ENCODE results near the gene ASAP2. TPM values are rescaled to one million over a fixed set of nuclear protein-coding genes. Genes with fewer than 3 reads are reported as not detected.

ASAP2 gene
- total RNA-seq, 1 donor from 2014 or later: 49.9 TPM

DNA sequence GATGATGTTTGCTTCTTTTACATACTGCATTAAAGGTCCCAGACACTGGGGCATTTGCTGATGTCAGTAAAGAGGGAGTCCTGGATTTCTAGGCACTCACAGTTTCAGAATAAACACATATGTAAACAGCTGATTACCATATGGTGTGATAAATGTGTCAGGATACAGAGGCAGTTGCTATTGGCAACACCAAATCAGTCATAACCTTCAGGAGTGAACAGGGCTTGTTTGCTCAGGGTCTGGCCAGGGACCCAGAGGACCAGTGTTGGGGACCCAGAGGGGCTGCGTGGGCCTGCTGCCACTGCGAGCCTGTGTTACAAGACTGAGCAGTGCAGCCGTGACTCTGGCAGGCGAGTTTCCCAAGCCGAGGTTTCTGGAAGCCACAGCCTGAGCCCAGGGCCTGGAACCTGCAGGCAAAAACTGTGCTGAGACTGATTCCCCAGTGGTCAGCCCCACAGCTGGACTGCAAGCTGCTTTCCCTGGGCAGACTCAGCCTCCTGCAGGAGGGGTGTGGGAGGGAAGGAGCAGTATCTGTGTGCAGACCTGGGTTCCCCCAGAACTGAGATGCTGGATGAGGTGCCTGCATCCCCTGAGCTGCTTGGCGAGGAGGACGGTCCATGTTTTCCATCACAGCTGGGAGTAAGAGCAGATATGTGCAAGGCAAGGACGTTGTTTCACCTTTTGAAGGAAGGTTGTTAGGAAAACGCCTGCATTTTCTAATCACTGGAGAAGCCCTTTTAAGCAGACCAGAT lies 23.6 kb downstream of the ASAP2 start:
- DNase-seq (ENCODE audit: low read depth, low spot score): no peak

DNA sequence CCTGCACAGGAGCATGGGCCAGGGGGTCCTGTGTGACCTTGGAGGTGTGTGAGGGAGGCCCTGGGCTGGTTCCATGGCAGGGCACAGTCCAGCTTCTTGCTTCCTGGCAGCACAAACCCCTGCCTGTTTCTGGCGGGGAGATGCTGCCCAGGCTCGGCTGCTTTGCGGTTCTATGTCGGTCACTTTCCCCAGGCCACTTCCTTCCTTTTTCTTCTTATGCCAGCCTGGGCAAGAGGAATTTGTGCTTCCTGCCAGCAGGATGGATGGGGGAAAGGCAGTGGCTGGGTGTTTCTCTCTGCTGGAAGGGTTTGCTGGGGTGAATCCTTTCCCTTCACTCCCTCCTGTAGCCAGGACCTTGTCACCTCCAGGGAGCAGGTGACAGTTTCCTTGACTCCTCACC lies 24.3 kb downstream of the ASAP2 start:
- no peak for DNase-seq (ENCODE audit: low read depth, low spot score)

DNA sequence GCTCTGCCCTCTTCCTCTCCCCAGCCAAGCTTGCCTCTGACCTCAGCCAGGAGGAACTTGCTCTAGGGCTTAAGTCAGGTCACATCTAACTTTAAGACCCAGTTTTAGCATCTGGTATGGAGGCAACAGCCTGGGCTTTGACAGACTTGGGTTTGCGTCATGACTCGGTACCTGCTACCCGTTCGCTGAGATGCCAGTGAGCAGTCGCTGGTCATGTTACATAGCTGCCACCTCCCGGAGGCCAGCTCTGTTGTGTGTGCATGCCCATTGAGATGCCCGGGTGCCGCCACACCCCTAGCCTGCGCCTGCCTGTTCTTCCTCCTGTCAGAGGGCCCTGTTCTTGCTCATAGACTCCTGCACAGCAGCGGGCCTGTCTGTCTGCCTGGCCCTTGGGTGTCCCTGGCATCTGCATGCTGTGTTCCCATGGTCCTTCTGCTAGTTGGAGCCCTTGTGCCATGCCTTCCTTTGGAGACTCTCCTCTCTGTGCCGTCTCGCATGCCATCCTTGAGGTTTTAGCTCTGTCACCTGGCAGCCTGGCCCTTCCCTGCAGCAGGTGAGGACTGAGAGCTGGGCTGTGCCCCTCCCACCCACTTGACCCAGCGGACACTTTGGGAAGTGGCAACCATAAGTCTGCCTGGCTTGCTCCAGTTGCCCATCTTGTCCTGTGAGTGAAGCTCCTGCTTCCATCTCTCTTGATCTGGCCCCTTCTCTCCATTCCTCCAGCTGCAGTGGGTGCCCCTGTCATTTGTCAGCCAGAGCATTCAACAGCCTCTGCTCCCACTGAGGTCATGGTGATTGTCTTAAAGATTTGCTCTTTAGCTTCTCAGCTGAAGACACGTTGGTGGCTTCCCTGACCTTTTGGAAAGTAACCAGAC lies 24.9 kb downstream of the ASAP2 start:
- no peak for DNase-seq (ENCODE audit: low read depth, low spot score)

DNA sequence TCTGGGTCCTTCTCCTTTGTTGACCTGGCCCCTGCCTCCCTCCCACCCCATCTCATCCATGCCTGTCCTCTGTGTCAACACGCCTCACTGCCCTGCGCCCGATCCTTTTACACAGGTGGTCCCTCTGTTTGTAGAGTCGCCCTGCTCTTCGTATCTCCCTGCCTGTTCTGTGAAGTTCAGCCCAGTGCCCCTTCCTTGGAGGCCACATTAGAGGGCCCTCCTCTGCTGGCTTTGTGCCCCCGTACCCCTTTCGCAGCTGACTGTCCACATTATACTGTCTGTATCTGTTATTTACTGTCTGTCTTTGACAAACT lies 25.5 kb downstream of the ASAP2 start:
- no peak for DNase-seq (ENCODE audit: low read depth, low spot score)

DNA sequence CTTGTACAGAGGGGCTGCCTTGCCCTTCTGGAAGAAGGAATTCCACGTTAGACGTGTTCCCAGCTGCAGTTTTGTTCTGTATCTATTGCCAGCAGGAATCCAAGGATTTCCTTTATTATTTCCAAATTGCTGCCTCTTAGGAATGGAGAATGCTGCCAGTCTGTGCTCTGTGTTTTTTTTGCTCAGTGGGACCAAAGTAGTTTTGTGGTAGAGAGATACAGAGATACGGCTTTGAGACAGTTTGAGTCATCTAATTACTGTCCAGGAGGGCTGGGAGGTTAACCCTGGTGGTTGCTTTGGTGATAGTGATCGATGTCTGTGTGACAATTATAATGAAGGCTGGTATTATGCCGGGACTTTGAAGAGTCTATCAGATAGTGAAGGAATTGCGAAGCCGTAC lies 26.3 kb downstream of the ASAP2 start:
- DNase-seq (ENCODE audit: low read depth, low spot score): no peak

DNA sequence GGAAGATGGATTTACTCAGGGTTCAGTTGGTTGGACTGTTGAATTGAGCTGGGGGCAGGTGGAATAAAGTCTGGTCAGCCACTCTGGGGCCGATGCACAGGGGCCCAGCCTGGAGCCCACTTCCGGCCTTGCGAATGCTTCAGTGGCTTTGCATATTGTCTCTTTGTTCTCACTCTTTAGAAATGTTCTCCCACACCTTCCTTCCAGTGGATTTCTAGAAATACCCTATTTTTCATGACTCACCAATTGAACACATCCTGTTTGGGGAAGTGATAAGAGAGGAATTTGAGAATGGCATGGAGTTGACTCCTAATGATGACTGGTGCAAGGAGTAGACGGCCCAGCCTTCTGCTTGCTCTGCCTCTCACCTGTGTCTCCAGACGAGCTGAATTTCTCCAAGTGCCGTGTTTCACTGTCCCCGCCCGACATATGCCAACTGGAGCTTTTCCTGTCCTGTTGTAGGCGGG lies 28.1 kb downstream of the ASAP2 start:
- peak; percentile 90 for DNase-seq (ENCODE audit: low read depth, low spot score)

DNA sequence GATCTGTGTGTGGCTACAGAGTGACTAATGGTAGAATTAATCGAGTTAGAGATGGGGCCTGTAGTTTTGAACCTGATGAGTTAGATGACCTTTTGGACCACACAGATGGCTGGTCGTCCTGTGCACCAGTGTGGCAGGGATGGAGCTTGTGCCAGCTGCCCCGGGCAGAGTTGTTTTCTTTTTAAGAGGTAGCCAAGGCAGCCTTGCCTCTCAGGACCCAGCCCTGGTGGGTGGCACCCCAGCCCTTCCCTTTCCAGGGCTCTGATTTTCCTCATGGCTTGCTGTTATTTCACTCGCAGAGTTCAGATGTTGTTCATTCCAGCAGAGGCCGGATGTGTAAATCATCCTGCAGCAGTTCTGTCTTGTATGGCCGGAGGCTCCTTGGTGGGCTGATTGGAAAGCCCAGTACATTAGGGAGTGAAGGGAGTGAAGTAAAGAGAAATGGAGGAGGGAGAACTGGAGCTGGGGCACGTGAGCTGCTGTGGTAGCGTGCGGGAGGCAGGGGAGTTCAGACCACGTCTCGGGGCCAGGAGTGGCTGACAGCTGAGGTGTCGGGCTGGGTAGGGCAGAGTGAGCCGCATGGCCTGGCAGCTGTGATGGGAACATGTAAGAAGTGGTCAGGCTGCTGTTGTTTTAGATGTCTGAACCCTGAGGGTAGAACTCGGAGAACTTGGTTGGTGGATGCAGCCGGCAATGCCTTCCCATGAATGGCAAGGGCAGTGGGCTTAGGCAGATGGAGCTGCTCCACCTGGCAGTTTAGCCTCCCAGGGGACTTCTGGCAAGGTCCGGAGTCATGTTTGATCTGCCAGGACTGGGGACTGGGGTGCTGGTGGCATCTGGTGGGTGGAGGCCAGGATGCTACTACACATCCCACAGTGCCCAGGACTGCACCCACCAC lies 28.8 kb downstream of the ASAP2 start:
- no peak for DNase-seq (ENCODE audit: low read depth, low spot score)

DNA sequence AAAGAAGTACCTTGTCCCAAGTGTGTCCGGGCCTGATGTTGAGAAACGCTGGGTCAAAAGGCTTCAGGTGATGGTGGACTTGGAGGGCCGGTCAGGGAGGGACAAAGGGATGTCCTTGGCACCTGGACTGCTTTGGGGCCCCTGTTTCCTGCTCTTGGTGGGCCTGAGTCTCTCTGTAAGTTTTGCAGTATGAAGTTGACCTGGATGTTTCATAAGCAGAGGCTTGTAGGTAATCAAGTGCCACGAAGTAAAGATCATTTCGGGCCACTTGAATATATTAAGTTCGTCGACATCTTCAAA lies 29.4 kb downstream of the ASAP2 start:
- no peak for DNase-seq (ENCODE audit: low read depth, low spot score)

DNA sequence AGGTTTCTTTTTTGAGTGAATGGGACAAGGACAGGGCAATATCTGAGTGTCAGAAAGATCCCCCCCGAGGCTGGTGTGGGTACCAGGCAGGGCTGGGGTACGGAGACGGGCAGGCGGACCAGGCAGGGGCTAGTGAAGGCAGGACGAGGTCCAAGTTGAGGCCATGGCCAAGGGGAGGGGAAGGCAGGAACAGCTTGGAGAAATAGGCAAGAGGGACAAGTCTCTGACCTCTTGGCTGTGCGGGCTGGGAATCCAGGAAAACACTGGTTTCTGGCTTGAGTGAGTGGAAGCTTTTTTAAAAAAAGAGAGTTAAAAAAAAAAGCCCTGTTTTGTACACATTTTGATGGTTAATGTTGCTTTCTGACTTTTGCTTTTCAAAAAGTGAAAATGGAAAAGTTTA lies 30.3 kb downstream of the ASAP2 start:
- no peak for DNase-seq (ENCODE audit: low read depth, low spot score)

DNA sequence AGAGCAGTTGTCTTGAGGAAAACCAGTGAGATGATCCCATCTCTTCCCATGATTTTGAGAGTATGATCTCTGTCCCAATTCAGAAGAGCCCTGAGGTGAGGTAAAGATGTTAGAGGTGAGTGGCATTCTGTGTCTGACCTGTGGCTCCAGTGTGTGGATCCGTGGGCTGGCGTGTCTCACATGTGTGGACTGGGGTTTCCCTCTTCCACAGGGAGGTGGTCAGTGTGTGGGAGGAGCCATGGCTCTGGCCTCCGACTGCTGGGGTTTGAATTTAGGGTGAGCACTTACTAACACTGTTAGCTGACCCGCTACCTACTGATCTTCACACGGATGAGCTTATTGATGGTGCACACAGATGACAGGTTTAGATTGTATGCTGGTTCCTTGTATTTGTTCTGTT lies 31.2 kb downstream of the ASAP2 start:
- DNase-seq (ENCODE audit: low read depth, low spot score): no peak

DNA sequence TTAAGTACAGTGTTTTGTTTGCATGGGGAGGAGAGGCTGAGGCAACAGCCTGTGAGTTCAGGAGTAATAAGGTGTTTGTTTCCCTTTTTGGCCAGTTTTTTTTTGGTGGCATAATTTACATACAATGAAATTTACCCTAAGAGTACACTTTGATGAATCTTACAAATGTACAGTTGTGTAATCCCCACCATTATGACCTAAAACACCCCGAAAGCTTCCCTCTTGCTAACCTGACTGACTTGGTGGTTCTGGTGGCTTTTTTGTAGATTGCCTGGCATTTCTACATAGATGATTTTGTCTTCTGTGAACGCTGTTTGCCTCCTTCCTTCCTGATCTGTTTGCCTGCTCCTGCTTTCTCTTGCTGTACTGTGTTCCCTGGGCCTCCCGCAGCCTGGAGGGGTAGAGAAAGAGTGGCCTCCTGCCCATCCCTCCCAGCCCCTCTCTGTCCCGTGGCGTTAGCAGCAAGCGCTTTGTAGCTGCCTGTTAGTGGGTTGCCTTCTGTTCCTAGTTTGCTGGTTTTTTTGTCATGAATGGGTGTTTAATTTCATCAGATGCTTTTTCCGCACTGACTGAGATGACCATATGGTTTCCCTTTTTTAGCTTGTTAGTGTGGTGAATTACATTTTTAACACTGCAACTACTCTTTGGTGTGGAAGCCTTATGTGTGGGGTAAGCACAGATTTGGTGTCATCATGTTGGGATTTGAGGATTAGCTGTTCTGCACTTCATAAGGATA lies 32.1 kb downstream of the ASAP2 start:
- no peak for DNase-seq (ENCODE audit: low read depth, low spot score)

DNA sequence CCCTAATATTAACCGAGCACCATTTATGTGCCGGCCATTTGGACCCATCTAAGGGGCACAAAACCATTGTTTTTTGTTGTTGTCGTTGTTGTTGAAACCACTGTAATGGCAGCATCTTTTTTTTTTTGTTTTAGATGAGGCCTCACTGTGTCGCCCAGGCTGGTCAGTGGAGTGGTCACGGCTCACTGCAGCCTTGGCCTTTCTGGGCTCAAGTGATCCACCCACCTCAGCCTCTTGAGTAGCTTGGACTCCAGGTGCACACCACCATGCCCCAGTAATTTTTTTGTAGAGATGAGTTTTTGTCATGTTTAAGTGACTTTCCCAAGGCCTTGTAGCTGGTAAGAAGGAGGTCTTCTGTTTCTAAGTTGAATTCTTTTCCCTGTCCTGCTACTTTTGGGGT lies 33.0 kb downstream of the ASAP2 start:
- no peak for DNase-seq (ENCODE audit: low read depth, low spot score)

DNA sequence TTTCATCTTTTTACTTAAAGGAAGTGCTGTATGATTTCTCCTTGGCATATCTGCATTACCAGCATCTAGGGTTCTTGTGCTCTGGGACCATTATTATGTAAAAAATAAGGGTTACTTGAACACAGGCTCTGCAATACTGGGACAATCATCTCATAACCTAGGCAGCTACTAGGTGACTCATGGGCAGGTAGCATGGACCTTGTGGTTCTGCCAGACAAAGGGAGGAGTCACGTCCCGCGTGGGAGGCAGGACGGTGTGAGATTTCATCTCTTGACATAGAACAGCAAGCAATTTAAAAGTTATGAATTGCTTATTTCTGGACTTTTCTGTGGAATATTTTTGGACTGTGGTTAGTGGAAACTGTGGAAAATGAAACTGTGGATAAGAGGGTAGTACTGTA lies 34.1 kb downstream of the ASAP2 start:
- DNase-seq (ENCODE audit: low read depth, low spot score): no peak

DNA sequence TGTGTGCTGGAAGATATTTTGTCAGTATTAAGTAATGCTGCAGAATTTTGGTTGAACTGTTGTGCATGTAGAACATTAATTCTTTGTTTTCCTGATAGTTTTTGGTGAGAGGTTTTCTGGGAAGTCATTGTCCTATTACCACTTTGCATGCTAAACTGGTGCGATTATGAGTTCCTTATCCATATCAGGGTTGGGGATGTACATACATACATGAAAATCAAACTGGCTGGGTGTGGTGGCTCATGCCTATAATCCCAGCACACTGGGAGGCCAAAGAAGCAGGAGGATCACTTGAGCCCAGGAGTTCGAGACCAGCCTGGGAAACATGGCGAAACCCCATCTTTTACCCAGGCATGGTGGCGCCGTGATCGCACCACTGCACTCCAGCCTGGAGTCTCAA lies 34.6 kb downstream of the ASAP2 start:
- DNase-seq (ENCODE audit: low read depth, low spot score): no peak

DNA sequence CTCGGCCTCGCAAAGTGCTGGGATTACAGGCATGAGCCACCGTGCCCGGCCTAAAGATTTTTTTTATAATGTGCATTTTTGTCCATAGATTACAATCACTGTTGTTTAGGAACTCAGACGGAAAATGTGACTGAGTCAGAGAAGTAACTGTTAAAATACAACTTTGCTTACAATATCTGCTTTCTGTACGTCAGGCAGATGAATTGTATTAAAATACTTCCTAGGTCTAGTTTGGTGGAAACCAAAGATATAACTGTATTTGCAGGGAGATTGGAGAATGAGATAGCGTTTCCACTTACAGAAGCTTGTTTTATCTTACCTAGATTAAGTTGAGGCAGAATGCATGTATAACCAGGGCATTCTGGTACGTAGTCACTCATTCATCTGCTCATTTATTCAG lies 36.7 kb downstream of the ASAP2 start:
- DNase-seq (ENCODE audit: low read depth, low spot score): no peak

DNA sequence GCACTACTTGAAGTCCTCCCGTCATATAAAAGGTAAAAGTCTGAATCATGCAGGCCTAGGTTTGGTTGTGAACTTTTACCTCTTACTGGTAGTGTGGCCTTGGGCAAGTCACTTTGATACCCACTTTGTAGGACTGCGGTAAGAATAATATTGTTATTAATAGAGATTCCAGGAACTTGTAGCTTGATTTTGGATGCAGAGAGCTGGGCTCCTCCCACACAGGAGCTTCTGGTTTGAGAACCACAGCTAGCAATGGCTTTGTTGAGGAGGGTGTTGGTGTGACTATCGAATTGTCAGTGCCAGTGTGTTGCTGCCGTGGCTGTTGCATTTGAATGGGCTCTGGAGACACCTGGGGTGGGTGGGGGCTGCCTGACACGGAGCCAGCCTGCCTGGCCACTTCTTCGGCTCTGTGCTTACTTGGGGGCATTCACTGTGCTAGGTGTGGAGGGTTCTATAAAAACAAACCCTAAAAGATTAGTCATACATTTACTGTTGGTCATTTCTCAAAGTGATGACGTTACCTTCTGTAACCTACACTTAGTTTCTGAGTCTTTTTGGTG lies 38.5 kb downstream of the ASAP2 start:
- DNase-seq (ENCODE audit: low read depth, low spot score): no peak

DNA sequence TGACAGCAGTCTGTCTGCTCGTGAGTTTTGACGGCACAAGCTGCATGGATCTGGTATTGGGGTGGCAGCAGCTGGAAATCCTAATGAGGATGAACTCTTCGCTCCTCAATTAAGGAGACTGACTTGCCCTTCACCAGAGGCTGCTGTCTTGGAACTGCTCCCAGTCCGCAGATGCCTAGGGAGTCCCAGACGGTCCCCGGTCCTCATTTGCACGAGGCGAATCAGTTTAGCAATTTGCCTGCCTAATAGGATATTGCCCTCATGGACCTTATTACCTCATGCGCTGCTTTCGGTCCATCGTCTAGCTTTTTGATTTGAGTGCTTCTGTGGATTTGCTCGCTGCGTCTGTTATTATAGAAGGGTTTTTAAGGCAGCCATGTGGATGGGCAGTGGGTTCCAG lies 40.6 kb downstream of the ASAP2 start:
- no peak for DNase-seq (ENCODE audit: low read depth, low spot score)

DNA sequence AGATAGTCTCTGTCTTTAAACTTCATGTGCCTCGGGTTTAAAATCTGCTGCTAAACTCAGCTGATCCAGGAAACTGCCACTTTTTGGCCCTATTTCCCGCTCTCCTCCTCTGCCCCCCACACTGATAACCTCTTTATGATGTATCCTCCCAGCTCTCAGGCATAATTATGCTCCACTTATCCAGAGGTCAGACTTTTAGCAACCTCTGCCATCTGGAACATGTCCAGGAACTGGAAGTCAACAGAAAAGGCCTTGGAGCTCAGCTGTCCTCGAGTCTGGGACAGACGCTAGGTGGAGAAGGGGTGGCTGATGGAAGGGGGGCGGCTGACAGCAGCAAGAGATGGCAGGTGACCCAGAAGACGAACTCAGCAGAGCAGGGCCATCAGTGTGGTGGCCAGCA lies 41.2 kb downstream of the ASAP2 start:
- DNase-seq (ENCODE audit: low read depth, low spot score): no peak

DNA sequence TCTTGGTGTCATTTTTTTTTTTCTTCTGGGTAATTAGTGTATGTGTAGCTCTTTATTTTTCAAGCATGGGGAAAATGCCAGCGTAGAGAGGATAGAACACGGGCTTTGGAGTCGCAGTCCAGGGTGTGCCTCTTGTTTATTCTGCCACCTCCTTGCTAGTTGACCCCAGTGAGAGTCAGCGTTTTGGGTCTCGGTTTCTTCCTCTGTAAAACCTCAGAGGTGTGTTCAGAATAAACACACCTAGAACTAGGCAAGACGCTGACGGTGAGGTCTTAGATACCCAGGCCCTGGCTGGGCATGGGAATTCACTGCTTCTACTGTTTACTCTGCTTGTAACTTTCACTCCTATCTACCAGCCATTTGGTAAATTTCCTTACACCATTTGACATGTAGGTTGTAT lies 41.8 kb downstream of the ASAP2 start:
- DNase-seq (ENCODE audit: low read depth, low spot score): no peak

DNA sequence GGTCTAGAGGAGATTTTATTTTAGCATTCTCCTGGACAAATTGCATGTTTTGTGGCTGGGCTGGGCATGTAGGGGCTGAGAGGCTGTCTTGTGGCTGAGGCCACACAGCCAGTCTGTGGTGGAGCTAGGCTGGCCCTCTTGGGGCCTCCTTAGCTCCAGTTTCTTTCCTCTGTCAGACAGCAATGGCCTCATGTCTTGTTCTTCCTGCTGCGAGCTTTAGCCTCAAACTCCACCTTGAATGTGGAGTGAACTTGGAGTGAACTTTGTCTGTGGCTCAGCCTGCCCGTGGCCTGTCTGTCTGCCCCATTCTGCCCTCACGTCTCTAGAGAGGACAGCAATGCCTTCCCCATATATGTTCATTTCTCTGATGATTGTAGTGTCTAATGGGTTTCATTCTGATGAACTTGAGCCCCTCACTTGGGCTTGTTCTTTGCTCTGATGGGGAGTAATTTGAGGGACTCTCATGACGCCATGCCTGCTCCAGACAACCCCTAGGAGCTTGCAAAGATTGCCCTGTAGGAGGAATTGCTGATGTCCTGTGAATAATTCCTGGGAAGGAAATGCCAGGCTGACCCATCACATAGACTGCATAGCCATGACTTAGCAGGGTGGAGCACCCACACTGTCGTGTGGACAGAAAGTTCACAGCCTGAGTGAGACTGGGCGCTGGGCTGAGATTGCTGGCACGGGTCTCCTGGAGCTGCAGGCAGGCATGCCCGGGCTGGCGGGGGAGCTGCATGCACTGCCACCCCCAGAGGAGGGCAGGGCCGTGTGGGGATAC lies 42.6 kb downstream of the ASAP2 start:
- no peak for DNase-seq (ENCODE audit: low read depth, low spot score)
